ENCODE data around the gene PDGFRB. TPM values are rescaled to one million over a fixed set of nuclear protein-coding genes. Genes with fewer than 3 reads are reported as not detected.
A peak's percentile ranks its signal among the peaks of the same experiment; 100 is the strongest.

PDGFRB gene
- total RNA-seq, 3 donors from 2014 or later = 53.7 to 243 (median 146) TPM

DNA sequence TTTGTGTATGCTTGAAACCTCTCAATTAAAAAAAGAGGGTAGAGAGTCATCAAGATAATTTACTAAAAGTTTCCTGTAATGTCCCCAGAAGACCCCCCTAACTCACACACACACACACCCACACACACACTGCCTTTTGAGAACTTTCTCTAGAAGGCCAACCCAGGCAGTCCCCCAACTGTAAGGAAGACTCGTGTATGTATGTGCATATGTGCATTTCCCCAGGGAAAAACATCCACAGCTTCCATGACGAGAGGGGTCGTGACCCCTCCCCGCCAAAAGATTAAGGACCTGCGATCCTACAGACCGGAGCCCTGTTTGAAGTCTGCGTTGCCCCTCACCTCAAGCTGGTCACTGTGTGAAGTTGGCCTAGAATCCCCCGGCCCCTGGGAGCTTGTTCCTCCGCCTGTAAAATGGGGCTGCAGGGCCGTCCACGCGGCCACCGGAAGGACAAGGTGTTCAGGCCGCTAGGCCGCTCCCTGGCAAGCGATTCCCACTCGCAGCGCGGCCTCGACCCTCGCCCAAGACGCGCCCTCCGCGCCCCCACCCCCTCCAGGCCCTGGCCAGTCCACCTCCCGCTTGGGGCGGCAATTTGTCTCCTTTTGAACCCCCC, 10.5 kb upstream of the PDGFRB start:
- Histone ChIP-seq H3K36me3 (no peaks in the 10 kb centered on the region), H3K27ac (peak overlapping the region in 1 of 2 donors; percentile 32), H3K27me3 (peaks cover 0 to 10% of the 10 kb centered on the region in 2 donors), H3K4me1 (no peaks in the 10 kb centered on the region), H3K4me3 (no peak overlapping the region), H3K9me3 (no peaks in the 10 kb centered on the region)
- intact Hi-C loops (cut with DNase I; ENCODE audit: low total_unique reads) = loop anchor here (10.0 kb wide), 1 partner anchor 49 kb away; no protein-coding TSS in a partner anchor
- no peak for DNase-seq (ENCODE audit: low spot score in 2 of 2)
- TF ChIP-seq CTCF (IDR thresholded peaks at IDR 0.05) = no peak
- TF ChIP-seq POLR2AphosphoS5 (IDR thresholded peaks at IDR 0.05) = no peak
- no peak for TF ChIP-seq POLR2A (IDR thresholded peaks at IDR 0.05)

- H3K4me1 ChIP-seq = no peaks in the 10 kb centered on the region
- DNase-seq (ENCODE audit: low spot score in 2 of 2) = peak in 1 of 2 donors; percentile 32
Observed at GRCh38 chr5:150164211-150164980, 8.8 kb upstream of the PDGFRB start.

GRCh38 chr5:150163547-150164059, 8.0 kb upstream of the PDGFRB start:
- H3K27me3 ChIP-seq = peaks cover 0 to 10% of the 10 kb centered on the region in 2 donors
- no peaks in the 10 kb centered on the region for H3K36me3 ChIP-seq
- TF ChIP-seq CTCF (IDR thresholded peaks at IDR 0.05) = no peak
- TF ChIP-seq POLR2AphosphoS5 (IDR thresholded peaks at IDR 0.05) = no peak
- no peak for TF ChIP-seq POLR2A (IDR thresholded peaks at IDR 0.05)
- H3K4me1 ChIP-seq = no peaks in the 10 kb centered on the region
- intact Hi-C loops (cut with DNase I; ENCODE audit: low total_unique reads) = loop anchor here (10.0 kb wide), 1 partner anchor 51 kb away; no protein-coding TSS in a partner anchor
- no peaks in the 10 kb centered on the region for H3K9me3 ChIP-seq
- no peak for DNase-seq (ENCODE audit: low spot score in 2 of 2)
- peak overlapping the region; percentile 71 to 84 for H3K27ac ChIP-seq
- H3K4me3 ChIP-seq = no peak overlapping the region

More at GRCh38 chr5:150164211-150164980, 8.8 kb upstream of the PDGFRB start:
- TF ChIP-seq POLR2A (IDR thresholded peaks at IDR 0.05) = no peak
- peak in 2 of 3 donors; percentile 50 to 72 for TF ChIP-seq POLR2AphosphoS5 (IDR thresholded peaks at IDR 0.05)
- H3K4me3 ChIP-seq = no peak overlapping the region
- H3K27me3 ChIP-seq = peaks cover 0 to 10% of the 10 kb centered on the region in 2 donors
- H3K36me3 ChIP-seq = no peaks in the 10 kb centered on the region
- H3K27ac ChIP-seq = peak overlapping the region; percentile 71 to 84
- intact Hi-C loops (cut with DNase I; ENCODE audit: low total_unique reads) = loop anchor here (10.0 kb wide), 1 partner anchor 50 kb away; no protein-coding TSS in a partner anchor
- no peaks in the 10 kb centered on the region for H3K9me3 ChIP-seq

GRCh38 chr5:150163035-150163434, 7.4 kb upstream of the PDGFRB start:
- TF ChIP-seq CTCF (IDR thresholded peaks at IDR 0.05) = no peak
- no peak for TF ChIP-seq POLR2A (IDR thresholded peaks at IDR 0.05)
- no peak for TF ChIP-seq POLR2AphosphoS5 (IDR thresholded peaks at IDR 0.05)
- peaks cover 0 to 10% of the 10 kb centered on the region in 2 donors for H3K27me3 ChIP-seq
- H3K36me3 ChIP-seq = no peaks in the 10 kb centered on the region
- intact Hi-C loops (cut with DNase I; ENCODE audit: low total_unique reads) = loop anchor here (10.0 kb wide), 1 partner anchor 52 kb away; no protein-coding TSS in a partner anchor
- no peak overlapping the region for H3K4me3 ChIP-seq
- no peaks in the 10 kb centered on the region for H3K4me1 ChIP-seq
- no peaks in the 10 kb centered on the region for H3K9me3 ChIP-seq
- peak overlapping the region; percentile 71 to 84 for H3K27ac ChIP-seq
- no peak for DNase-seq (ENCODE audit: low spot score in 2 of 2)

DNA sequence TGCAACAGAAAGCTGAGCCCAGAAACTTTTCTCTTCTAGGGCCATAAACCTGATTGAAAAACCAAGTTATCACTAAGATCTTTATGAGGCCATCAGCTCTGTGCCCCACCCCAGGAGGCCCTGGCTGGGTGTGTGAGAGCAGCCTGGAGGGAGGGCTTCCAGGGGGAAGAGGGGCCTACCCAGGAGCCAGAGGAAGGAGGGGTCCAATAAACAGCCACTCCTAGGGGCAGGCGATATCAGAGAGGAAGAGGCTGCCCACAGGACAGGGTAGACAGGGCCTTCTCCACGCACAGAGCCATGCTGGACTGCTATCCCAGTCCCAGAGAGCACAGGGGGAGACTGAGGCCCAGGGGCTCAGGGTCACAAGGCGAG, 6.5 kb upstream of the PDGFRB start:
- Histone ChIP-seq H3K27ac (peak overlapping the region; percentile 45 to 93), H3K9me3 (no peaks in the 10 kb centered on the region), H3K36me3 (no peaks in the 10 kb centered on the region), H3K27me3 (peaks cover 0 to 7% of the 10 kb centered on the region in 2 donors), H3K4me1 (no peaks in the 10 kb centered on the region), H3K4me3 (no peak overlapping the region)
- TF ChIP-seq POLR2AphosphoS5 (IDR thresholded peaks at IDR 0.05) = no peak
- TF ChIP-seq CTCF (IDR thresholded peaks at IDR 0.05) = no peak
- TF ChIP-seq POLR2A (IDR thresholded peaks at IDR 0.05) = no peak
- intact Hi-C loops (cut with DNase I; ENCODE audit: low total_unique reads) = loop anchor here (10.0 kb wide), 1 partner anchor 53 kb away; no protein-coding TSS in a partner anchor
- DNase-seq (ENCODE audit: low spot score in 2 of 2) = no peak

All from breast epithelium (tissue), 4 donors.